ENCODE results near the gene FAM3B. TPM values are rescaled to one million over a fixed set of nuclear protein-coding genes. Genes with fewer than 3 reads are reported as not detected.

The FAM3B gene
- total RNA-seq, 1 experiment from 2014 or later, result 0.71 TPM

DNA sequence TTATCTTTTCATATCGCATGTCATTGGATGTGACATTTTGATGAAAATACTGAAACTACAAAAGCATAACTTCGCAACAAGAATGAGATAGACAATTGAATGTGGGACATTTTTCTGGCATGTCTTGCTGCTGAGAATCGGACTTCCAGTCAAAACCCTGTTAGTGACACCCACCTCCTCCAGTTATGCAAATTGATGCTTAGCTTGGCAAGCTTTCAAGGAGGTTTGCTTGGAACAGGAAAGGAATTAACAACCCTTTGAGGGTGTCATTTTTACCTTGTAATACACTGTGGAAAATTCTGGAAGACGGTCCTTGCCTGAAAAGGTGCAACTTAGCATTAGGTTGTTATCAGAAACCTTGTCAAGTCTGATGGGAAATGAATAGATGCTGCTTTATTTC lies 38.8 kb upstream of the FAM3B start:
- Mint-ChIP-seq H3K9me3 (ENCODE audit: low read depth, unreplicated experiment) (no peaks in the 10 kb centered on the region), H3K27ac (ENCODE audit: unreplicated experiment) (no peak overlapping the region), H3K4me3 (ENCODE audit: low read depth, unreplicated experiment) (no peak overlapping the region), H3K36me3 (ENCODE audit: insufficient read depth, unreplicated experiment) (peaks cover 4% of the 10 kb centered on the region), H3K27me3 (ENCODE audit: unreplicated experiment) (no peaks in the 10 kb centered on the region), H3K4me1 (ENCODE audit: low read depth, unreplicated experiment) (no peaks in the 10 kb centered on the region)
- no peak for TF ChIP-seq CTCF (IDR thresholded peaks at IDR 0.05; ENCODE audit: unreplicated experiment)
- no TSS peak for BruUV-seq (replicated peaks)
- intact Hi-C loops (cut with micrococcal nuclease; ENCODE audit: unreplicated experiment), result no loop called here
- DNase-seq, result no peak
- CTCF ChIA-PET, result no interaction called here

DNA sequence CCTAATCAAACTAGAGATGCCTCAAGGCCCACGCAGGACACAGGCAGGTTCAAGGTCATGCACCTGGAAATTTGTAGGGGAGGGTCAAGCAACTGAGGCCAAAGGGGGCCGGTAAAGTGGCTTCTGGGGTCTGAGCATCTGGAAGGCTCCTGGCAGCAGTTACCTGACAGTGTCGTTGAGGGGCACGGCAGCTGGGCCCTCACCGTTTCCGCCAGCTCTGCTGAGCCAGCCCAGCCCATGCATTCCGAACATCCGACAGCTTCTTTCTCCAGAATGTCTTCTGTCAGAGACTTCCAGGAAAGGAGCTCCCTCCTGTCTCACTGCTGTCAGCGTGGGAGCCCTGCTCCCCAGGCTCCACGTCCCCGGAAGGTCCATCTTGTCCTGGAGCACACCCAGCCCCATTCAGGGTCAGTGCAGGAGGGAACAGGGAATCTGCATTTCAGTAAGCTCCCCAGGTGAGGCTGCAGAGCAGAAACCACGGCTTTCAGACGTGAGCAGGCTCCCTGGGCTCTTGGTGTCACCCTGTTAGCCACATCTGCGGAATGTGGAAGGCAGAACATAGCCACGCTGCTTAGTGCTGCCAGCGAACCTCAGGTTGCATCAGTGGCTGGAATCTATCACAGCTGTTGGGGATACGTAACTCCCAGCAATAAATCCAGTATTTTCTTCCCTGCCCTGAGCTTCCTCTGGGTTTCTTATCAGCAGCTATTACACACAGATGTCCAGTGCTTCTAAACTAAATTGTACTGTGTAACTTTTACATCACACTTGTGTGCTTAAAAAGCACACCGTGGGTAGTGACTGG lies 36.3 kb upstream of the FAM3B start:
- BruUV-seq (replicated peaks), result no TSS peak
- no peak overlapping the region for H3K4me3 Mint-ChIP-seq (ENCODE audit: low read depth, unreplicated experiment)
- DNase-seq, result no peak
- no peaks in the 10 kb centered on the region for H3K4me1 Mint-ChIP-seq (ENCODE audit: low read depth, unreplicated experiment)
- TF ChIP-seq CTCF (IDR thresholded peaks at IDR 0.05; ENCODE audit: unreplicated experiment), result no peak
- intact Hi-C loops (cut with micrococcal nuclease; ENCODE audit: unreplicated experiment), result loop anchor here (5.0 kb wide), 1 partner anchor 182 kb away; no protein-coding TSS in a partner anchor
- H3K9me3 Mint-ChIP-seq (ENCODE audit: low read depth, unreplicated experiment), result no peaks in the 10 kb centered on the region
- no peak overlapping the region for H3K27ac Mint-ChIP-seq (ENCODE audit: unreplicated experiment)
- no peaks in the 10 kb centered on the region for H3K27me3 Mint-ChIP-seq (ENCODE audit: unreplicated experiment)
- peaks cover 3% of the 10 kb centered on the region for H3K36me3 Mint-ChIP-seq (ENCODE audit: insufficient read depth, unreplicated experiment)
- CTCF ChIA-PET, result no interaction called here

DNA sequence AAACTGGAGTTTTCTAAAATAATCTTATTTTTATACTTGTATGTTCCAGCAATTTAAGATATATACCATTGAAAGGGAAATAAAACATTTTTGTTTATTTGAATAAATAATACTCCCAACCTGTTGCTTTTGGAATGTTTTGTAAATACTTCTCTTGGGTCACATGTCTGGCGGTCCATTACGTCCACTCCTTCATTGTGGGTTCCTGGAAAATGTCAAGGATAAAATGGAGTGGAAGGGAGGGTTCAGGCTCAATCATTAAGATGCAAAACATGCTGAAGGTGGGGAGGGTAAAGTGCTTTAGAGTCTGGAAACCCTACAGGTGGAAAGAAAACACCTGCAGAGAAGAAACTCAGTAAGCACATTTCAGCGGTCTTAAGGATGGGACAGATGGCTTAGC lies 34.2 kb upstream of the FAM3B start:
- Mint-ChIP-seq H3K4me1 (ENCODE audit: low read depth, unreplicated experiment) (no peaks in the 10 kb centered on the region), H3K4me3 (ENCODE audit: low read depth, unreplicated experiment) (no peak overlapping the region), H3K27me3 (ENCODE audit: unreplicated experiment) (no peaks in the 10 kb centered on the region), H3K27ac (ENCODE audit: unreplicated experiment) (no peak overlapping the region), H3K9me3 (ENCODE audit: low read depth, unreplicated experiment) (no peaks in the 10 kb centered on the region), H3K36me3 (ENCODE audit: insufficient read depth, unreplicated experiment) (no peaks in the 10 kb centered on the region)
- no peak for TF ChIP-seq CTCF (IDR thresholded peaks at IDR 0.05; ENCODE audit: unreplicated experiment)
- BruUV-seq (replicated peaks), result no TSS peak
- CTCF ChIA-PET, result interaction anchor here (1.1 to 2.1 kb wide), 4 partner anchors 78 to 177 kb away, joined by 3 to 55 read pairs (median 14); no protein-coding TSS in a partner anchor
- intact Hi-C loops (cut with micrococcal nuclease; ENCODE audit: unreplicated experiment), result loop anchor here (5.0 kb wide), 1 partner anchor 180 kb away; no protein-coding TSS in a partner anchor
- DNase-seq, result no peak

- Mint-ChIP-seq H3K27me3 (ENCODE audit: unreplicated experiment) (no peaks in the 10 kb centered on the region), H3K4me3 (ENCODE audit: low read depth, unreplicated experiment) (no peak overlapping the region), H3K36me3 (ENCODE audit: insufficient read depth, unreplicated experiment) (no peaks in the 10 kb centered on the region), H3K27ac (ENCODE audit: unreplicated experiment) (no peak overlapping the region), H3K9me3 (ENCODE audit: low read depth, unreplicated experiment) (no peaks in the 10 kb centered on the region), H3K4me1 (ENCODE audit: low read depth, unreplicated experiment) (no peaks in the 10 kb centered on the region)
- intact Hi-C loops (cut with micrococcal nuclease; ENCODE audit: unreplicated experiment), result loop anchor here (1.0 to 5.0 kb wide), 2 partner anchors 77 to 179 kb away; no protein-coding TSS in a partner anchor
- no TSS peak for BruUV-seq (replicated peaks)
- TF ChIP-seq CTCF (IDR thresholded peaks at IDR 0.05; ENCODE audit: unreplicated experiment), result peak; percentile 42
- CTCF ChIA-PET, result interaction anchor here (0.6 to 2.1 kb wide), 11 partner anchors 43 to 329 kb away, joined by 3 to 55 read pairs (median 6); partner anchors contain the start of gene MX1
- peak; percentile 56 for DNase-seq
Measured at GRCh38 chr21:41283211-41283818, 33.3 kb upstream of the FAM3B start.
